GM23248 (cell line): ENCODE measurements around the gene RRBP1.

Experiments used
- EZH2 ChIP-seq: fragments of 200-600 bp; sonication (generic); IDR thresholded peaks from 2 replicates; pipeline ENCODE4 v1.6.1; 2018; ENCODE audit warnings: antibody characterized with exemption, mild to moderate bottlenecking; ENCODE audit not compliant: insufficient read depth, poor library complexity, severe bottlenecking
- EZH2phosphoT487 ChIP-seq: fragments of 200-600 bp; sonication (generic); IDR thresholded peaks from 2 replicates; pipeline ENCODE4 v1.6.1; 2018; ENCODE audit warnings: antibody characterized with exemption, moderate library complexity, mild to moderate bottlenecking, low read depth; ENCODE audit not compliant: insufficient read depth

- TF ChIP-seq EZH2 (no peak), EZH2phosphoT487 (no peak)
Observed at GRCh38 chr20:17606001-17606400, 76.0 kb downstream of the RRBP1 start.
